Body of pancreas (tissue), 4 donors: ENCODE measurements around the gene C1QC. TPM values are rescaled to one million over a fixed set of nuclear protein-coding genes. Genes with fewer than 3 reads are reported as not detected.

ENCODE experiments used
- ATAC-seq: fragments of 150-250 bp; one replicate; pipeline ENCODE4 v1.9.1; 2016
- DNase-seq, 4 donors: peaks; one replicate each; pipeline ENCODE4 v3.0.0-alpha.2; 2019
- H3K27ac ChIP-seq, 4 donors: fragments of 200-600 bp; sonication (generic); 1 replicate in 3 of 4; 2 replicates in 1 of 4; pipeline versions ENCODE4 v1.5.1 to v1.6.1; 2016 to 2019; ENCODE audit warnings: mild to moderate bottlenecking in 1 of 4, mixed read lengths in 1 of 4, moderate library complexity in 1 of 4
- H3K27me3 ChIP-seq, 2 donors: fragments of 200-600 bp; sonication (generic); one replicate each; pipeline ENCODE4 v1.6.0; 2016; ENCODE audit warnings: mild to moderate bottlenecking in 1 of 2
- H3K36me3 ChIP-seq, 2 donors: fragments of 200-600 bp; sonication (generic); replicated peaks in 1 of 2; 2 replicates each; pipeline ENCODE4 v1.5.1; 2016; ENCODE audit warnings: low read depth in 2 of 2; ENCODE audit not compliant: insufficient read depth in 1 of 2
- H3K4me1 ChIP-seq: fragments of 200-600 bp; sonication (generic); one replicate; pipeline ENCODE4 v1.6.0; 2016
- H3K4me3 ChIP-seq, 2 donors: fragments of 200-600 bp; sonication (generic); 1 replicate in 1 of 2; 2 replicates in 1 of 2; pipeline ENCODE4 v1.5.1; 2016 to 2019
- H3K9me3 ChIP-seq, 3 donors: fragments of 200-600 bp; sonication (generic); 1 replicate in 2 of 3; 2 replicates in 1 of 3; pipeline ENCODE4 v1.5.1; 2016
- POLR2A ChIP-seq, 3 donors: fragments of 450-650 bp; IDR thresholded peaks; one replicate each; pipeline ENCODE4 v1.6.1; 2016; ENCODE audit warnings: antibody characterized with exemption in 3 of 3, mild to moderate bottlenecking in 2 of 3
- WGBS, 2 donors: methylation state at CpG; one replicate each; pipeline ENCODE4 v1.1.5; 2017; 5-methylcytosine and 5-hydroxymethylcytosine counted together
- intact Hi-C: fragments of 100-400 bp; cut with DNase I; formaldehyde crosslinking; loops from one replicate; pipeline ENCODE4 v1.15.1; 2023
- total RNA-seq, 2 donors: library from RNA; depleted of rRNA; stranded (reverse); fragments of >200 nt; gene quantifications; one replicate each; pipeline ENCODE4 v1.1.0, GENCODE V29; 2016
- TF ChIP-seq, protein P1 (sequence below), 7 experiments: fragments of 450-650 bp in 4 of 7; fragments of 200-600 bp in 3 of 7; sonication (generic) in 3 of 7; IDR thresholded peaks; one replicate each; pipeline ENCODE4 v1.5.1; 2016 to 2019; ENCODE audit warnings: antibody characterized with exemption in 7 of 7

The C1QC gene
- total RNA-seq, 2 donors from 2014 or later = 54.7 to 103 TPM

DNA sequence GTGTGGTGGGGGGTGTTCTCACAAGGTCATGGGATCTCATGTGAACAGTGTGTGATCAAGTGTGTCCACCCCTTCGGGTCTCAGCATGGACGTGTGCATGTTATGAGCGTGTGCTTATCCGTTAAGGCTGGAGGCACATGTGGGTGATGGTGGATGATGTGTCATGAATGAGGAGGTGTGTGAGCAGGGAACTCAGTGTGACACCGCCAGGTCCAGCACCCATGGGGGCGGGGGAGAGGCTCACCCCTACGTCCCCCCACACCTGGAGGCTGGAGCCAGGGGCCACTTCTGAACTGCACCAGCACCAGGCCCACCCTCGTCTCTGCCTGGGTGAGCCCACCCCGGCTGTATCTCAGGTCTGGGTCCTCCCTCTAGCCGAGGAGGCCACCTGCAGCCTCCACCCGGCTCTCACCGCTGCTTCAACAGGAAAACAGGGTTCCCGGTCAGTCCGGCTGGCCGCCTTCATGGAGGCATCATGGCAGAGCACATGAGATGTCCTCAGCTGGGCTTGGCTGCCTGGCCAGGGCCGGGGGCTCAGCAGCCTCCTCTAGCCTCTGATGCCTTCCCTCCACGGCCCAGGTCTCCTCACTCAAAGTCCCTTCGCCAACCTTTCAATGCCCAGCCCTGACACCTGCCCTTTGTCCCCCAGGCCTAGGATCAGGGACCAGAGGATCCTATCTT lies 41.2 kb upstream of the C1QC start:
- peaks cover 0 to 5% of the 10 kb centered on the region in 2 donors for H3K27me3 ChIP-seq
- ATAC-seq (no peak), DNase-seq (no peak)
- H3K36me3 ChIP-seq = no peaks in the 10 kb centered on the region
- no peak for TF ChIP-seq POLR2A (IDR thresholded peaks at IDR 0.05)
- TF ChIP-seq, protein P1, sequence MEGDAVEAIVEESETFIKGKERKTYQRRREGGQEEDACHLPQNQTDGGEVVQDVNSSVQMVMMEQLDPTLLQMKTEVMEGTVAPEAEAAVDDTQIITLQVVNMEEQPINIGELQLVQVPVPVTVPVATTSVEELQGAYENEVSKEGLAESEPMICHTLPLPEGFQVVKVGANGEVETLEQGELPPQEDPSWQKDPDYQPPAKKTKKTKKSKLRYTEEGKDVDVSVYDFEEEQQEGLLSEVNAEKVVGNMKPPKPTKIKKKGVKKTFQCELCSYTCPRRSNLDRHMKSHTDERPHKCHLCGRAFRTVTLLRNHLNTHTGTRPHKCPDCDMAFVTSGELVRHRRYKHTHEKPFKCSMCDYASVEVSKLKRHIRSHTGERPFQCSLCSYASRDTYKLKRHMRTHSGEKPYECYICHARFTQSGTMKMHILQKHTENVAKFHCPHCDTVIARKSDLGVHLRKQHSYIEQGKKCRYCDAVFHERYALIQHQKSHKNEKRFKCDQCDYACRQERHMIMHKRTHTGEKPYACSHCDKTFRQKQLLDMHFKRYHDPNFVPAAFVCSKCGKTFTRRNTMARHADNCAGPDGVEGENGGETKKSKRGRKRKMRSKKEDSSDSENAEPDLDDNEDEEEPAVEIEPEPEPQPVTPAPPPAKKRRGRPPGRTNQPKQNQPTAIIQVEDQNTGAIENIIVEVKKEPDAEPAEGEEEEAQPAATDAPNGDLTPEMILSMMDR (IDR thresholded peaks at IDR 0.05) = no peak
- H3K9me3 ChIP-seq = no peaks in the 10 kb centered on the region
- H3K4me3 ChIP-seq = no peak overlapping the region
- H3K4me1 ChIP-seq = no peaks in the 10 kb centered on the region
- no peak overlapping the region for H3K27ac ChIP-seq
- 80 to 82% methylated on average over 15 to 17 of the region's 18 CpGs for WGBS, 2 donors
- intact Hi-C loops = no loop called here

DNA sequence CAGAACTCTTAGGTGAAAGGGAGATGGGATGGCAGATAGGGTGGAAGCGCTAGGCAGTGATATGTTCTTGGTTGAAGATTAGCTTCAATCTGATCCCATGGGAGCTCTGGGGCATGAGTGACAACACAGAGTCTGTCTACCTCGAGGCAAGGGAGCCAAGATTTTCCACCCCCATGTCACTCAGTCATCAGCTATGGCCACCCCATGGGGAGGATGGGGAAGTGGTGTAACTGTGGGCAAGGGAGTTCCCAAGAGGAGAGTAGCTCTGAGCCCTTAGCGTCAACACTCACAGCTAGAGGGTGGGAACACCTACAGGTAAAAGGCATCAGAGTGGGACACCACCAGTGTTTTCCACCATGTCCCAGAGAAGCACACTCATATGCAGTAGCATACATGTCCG lies 37.3 kb upstream of the C1QC start:
- WGBS, 2 donors = 47 to 52% methylated on average over 4 of the region's 4 CpGs
- H3K27ac ChIP-seq = no peak overlapping the region
- H3K4me1 ChIP-seq = no peaks in the 10 kb centered on the region
- DNase-seq = no peak
- H3K36me3 ChIP-seq = no peaks in the 10 kb centered on the region
- intact Hi-C loops = no loop called here
- no peak overlapping the region for H3K4me3 ChIP-seq
- TF ChIP-seq, protein P1 (IDR thresholded peaks at IDR 0.05) = no peak
- TF ChIP-seq POLR2A (IDR thresholded peaks at IDR 0.05) = no peak
- no peak for ATAC-seq
- no peaks in the 10 kb centered on the region for H3K9me3 ChIP-seq
- H3K27me3 ChIP-seq = peaks cover 0 to 3% of the 10 kb centered on the region in 2 donors

DNA sequence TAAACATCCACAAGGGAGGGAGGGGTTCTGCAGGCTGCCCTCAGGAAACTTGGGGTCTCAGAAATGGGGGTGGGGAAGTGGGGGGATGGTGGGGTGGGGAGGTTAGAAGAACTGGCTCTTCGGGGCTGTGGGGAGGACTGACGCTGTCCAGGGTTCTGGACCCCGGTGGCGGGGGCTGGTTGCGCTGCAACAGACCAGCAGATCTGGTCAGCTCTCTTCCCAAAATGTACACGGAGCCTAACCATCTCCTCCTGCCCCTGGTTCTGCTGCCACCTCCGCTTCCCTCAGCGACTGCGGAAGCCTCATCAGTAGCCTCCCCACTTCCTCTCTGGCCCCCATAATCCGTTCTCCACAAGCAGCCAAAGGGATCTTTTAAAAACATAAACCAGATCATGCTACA lies 36.3 kb upstream of the C1QC start:
- 10 to 12% methylated on average over 9 to 10 of the region's 10 CpGs for WGBS, 2 donors
- H3K36me3 ChIP-seq = no peaks in the 10 kb centered on the region
- DNase-seq (no peak), ATAC-seq (no peak)
- H3K27me3 ChIP-seq = peaks cover 0 to 5% of the 10 kb centered on the region in 2 donors
- H3K27ac ChIP-seq = no peak overlapping the region
- no peak overlapping the region for H3K4me3 ChIP-seq
- TF ChIP-seq, protein P1 (IDR thresholded peaks at IDR 0.05) = no peak
- no peak for TF ChIP-seq POLR2A (IDR thresholded peaks at IDR 0.05)
- no peaks in the 10 kb centered on the region for H3K9me3 ChIP-seq
- intact Hi-C loops = no loop called here
- H3K4me1 ChIP-seq = no peaks in the 10 kb centered on the region

DNA sequence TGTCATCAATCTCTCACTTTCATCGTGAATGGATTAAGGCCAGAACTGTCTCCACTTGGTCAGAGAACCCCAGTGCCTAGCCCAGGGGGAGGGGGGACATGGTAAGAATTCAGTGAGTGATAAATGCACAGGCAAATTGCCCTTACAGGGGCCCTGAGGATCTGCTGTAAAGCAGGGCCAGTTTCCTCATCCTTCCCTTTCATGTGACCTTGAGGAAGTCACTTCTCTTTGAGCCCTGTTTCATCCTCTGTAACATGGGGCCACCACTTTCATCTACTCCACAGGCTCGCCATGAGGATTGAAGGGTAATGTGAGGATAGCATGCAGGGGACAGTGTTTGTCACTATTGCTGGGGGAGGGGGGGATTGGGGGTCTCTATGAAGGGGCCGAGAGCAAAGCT lies 35.1 kb upstream of the C1QC start:
- peaks cover 0 to 6% of the 10 kb centered on the region in 2 donors for H3K27me3 ChIP-seq
- H3K36me3 ChIP-seq = no peaks in the 10 kb centered on the region
- no peaks in the 10 kb centered on the region for H3K4me1 ChIP-seq
- no peak overlapping the region for H3K27ac ChIP-seq
- TF ChIP-seq POLR2A (IDR thresholded peaks at IDR 0.05) = no peak
- TF ChIP-seq, protein P1 (IDR thresholded peaks at IDR 0.05) = no peak
- no peak overlapping the region for H3K4me3 ChIP-seq
- intact Hi-C loops = no loop called here
- no peak for ATAC-seq
- WGBS, 2 donors = 36 to 45% methylated on average over 3 of the region's 3 CpGs
- DNase-seq = no peak
- no peaks in the 10 kb centered on the region for H3K9me3 ChIP-seq

DNA sequence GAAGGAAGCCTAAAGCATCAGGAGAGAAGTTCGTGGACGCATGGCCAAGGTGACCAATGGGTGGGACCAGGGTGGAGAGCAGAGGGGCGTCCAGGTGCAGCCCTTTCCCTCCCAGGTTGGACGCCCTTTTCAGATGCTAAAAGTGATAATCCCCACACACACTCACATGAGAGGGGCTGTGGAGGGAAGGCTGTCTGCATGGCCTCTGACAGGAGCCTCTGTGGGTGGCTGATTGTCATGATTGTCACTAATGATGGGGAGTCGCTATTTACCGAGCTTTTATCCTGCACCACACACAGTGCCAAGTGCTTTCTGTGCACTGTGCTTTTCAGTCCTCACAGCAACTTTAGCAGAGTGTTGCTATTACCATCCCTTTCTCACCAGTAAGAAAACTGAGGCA lies 34.1 kb upstream of the C1QC start:
- Histone ChIP-seq H3K4me3 (no peak overlapping the region), H3K4me1 (no peaks in the 10 kb centered on the region), H3K36me3 (no peaks in the 10 kb centered on the region), H3K27me3 (peaks cover 0 to 6% of the 10 kb centered on the region in 2 donors), H3K27ac (no peak overlapping the region), H3K9me3 (no peaks in the 10 kb centered on the region)
- WGBS, 2 donors = 17 to 23% methylated on average over 3 to 6 of the region's 6 CpGs
- TF ChIP-seq, protein P1 (IDR thresholded peaks at IDR 0.05) = no peak
- no peak for TF ChIP-seq POLR2A (IDR thresholded peaks at IDR 0.05)
- DNase-seq (no peak), ATAC-seq (no peak)
- intact Hi-C loops = no loop called here
